NB4 (cell line): ENCODE measurements around the gene NTN1.

ENCODE experiments used
- CTCF ChIP-seq: IDR thresholded peaks from one replicate; pipeline ENCODE4 v1.5.1; 2012; ENCODE audit warnings: low read depth, low read length
- MAX ChIP-seq: IDR thresholded peaks from 2 replicates; pipeline ENCODE4 v1.6.1; 2011; ENCODE audit warnings: low read depth, low read length
- MYC ChIP-seq: IDR thresholded peaks from 2 replicates; pipeline ENCODE4 v1.6.1; 2011; ENCODE audit warnings: low read depth, low read length
- POLR2A ChIP-seq: IDR thresholded peaks from 2 replicates; pipeline ENCODE4 v1.6.1; 2011; ENCODE audit warnings: mild to moderate bottlenecking; ENCODE audit not compliant: insufficient read length; ENCODE audit errors: extremely low read depth

GRCh38 chr17:9086577-9086976 lies 65.3 kb downstream of the NTN1 start:
- TF ChIP-seq CTCF (no peak), POLR2A (no peak), MYC (no peak), MAX (no peak)
